ENCODE results near the gene GPR146. TPM values are rescaled to one million over a fixed set of nuclear protein-coding genes. Genes with fewer than 3 reads are reported as not detected.

Gene GPR146
- total RNA-seq, 2 experiments from 2014 or later = 9.9 to 13.7 TPM

GRCh38 chr7:1056785-1057410, 12.6 kb downstream of the GPR146 start:
- POLR2A ChIA-PET = interaction anchor here (2.0 to 2.3 kb wide), 2 partner anchors 9 to 13 kb away, joined by 11 read pairs; partner anchors contain the start of gene GPR146
- no peaks in the 10 kb centered on the region for H3K9me3 Mint-ChIP-seq
- no peaks in the 10 kb centered on the region for H3K9me3 ChIP-seq (ENCODE audit: control insufficient read depth in 1 of 2, insufficient read depth in 1 of 2, low read length in 2 of 2)
- no peak overlapping the region for H3K27ac ChIP-seq (ENCODE audit: low read depth in 1 of 2, low read length in 2 of 2)
- intact Hi-C loops (cut with DNase I, micrococcal nuclease) = no loop called here
- no peak overlapping the region for H3K4me3 ChIP-seq (ENCODE audit: low read length)
- H3K27me3 ChIP-seq (ENCODE audit: control insufficient read depth in 1 of 2, insufficient read depth in 2 of 2, low read length in 2 of 2) = no peaks in the 10 kb centered on the region
- no peak for TF ChIP-seq CTCF (IDR thresholded peaks at IDR 0.05)
- H3K27ac Mint-ChIP-seq = no peak overlapping the region
- peaks cover 22% of the 10 kb centered on the region for H3K36me3 Mint-ChIP-seq (ENCODE audit: low read depth)
- no peak for ATAC-seq (ENCODE audit: poor library complexity)
- H3K27me3 Mint-ChIP-seq = no peaks in the 10 kb centered on the region
- DNase-seq = no peak
- peaks cover 54% of the 10 kb centered on the region for H3K4me1 ChIP-seq (ENCODE audit: insufficient read depth, low read length)
- CTCF ChIA-PET = interaction anchor here (1.0 to 1.4 kb wide), 2 partner anchors 9 to 64 kb away, joined by 3 read pairs; no protein-coding TSS in a partner anchor
- H3K4me1 Mint-ChIP-seq (ENCODE audit: low read depth) = peaks cover 28% of the 10 kb centered on the region
- no peak overlapping the region for H3K4me3 Mint-ChIP-seq
- H3K36me3 ChIP-seq (ENCODE audit: insufficient read depth, low read length) = no peaks in the 10 kb centered on the region

GRCh38 chr7:1057416-1058291, 13.3 kb downstream of the GPR146 start:
- no peak for ATAC-seq (ENCODE audit: poor library complexity)
- DNase-seq = no peak
- Mint-ChIP-seq H3K4me1 (ENCODE audit: low read depth) (peaks cover 32% of the 10 kb centered on the region), H3K9me3 (no peaks in the 10 kb centered on the region), H3K27ac (no peak overlapping the region), H3K4me3 (no peak overlapping the region), H3K27me3 (no peaks in the 10 kb centered on the region), H3K36me3 (ENCODE audit: low read depth) (peaks cover 22% of the 10 kb centered on the region)
- ChIA-PET POLR2A (interaction anchor here (1.2 kb wide), 1 partner anchor 64 kb away, joined by 3 read pairs; no protein-coding TSS in a partner anchor), CTCF (interaction anchor here (1.0 to 1.6 kb wide), 3 partner anchors 8 to 65 kb away, joined by 3 read pairs; partner anchors contain the start of gene GPR146)
- intact Hi-C loops (cut with DNase I, micrococcal nuclease) = no loop called here
- H3K9me3 ChIP-seq (ENCODE audit: control insufficient read depth in 1 of 2, insufficient read depth in 1 of 2, low read length in 2 of 2) = no peaks in the 10 kb centered on the region
- TF ChIP-seq CTCF (IDR thresholded peaks at IDR 0.05) = no peak
- H3K27me3 ChIP-seq (ENCODE audit: control insufficient read depth in 1 of 2, insufficient read depth in 2 of 2, low read length in 2 of 2) = no peaks in the 10 kb centered on the region
- H3K4me1 ChIP-seq (ENCODE audit: insufficient read depth, low read length) = peaks cover 53% of the 10 kb centered on the region
- H3K27ac ChIP-seq (ENCODE audit: low read depth in 1 of 2, low read length in 2 of 2) = no peak overlapping the region
- no peak overlapping the region for H3K4me3 ChIP-seq (ENCODE audit: low read length)
- no peaks in the 10 kb centered on the region for H3K36me3 ChIP-seq (ENCODE audit: insufficient read depth, low read length)

- Mint-ChIP-seq H3K36me3 (ENCODE audit: low read depth) (peaks cover 22% of the 10 kb centered on the region), H3K9me3 (no peaks in the 10 kb centered on the region), H3K27ac (peak overlapping the region; percentile 72), H3K4me3 (peak overlapping the region; percentile 69), H3K4me1 (ENCODE audit: low read depth) (peaks cover 36% of the 10 kb centered on the region), H3K27me3 (no peaks in the 10 kb centered on the region)
- no peak overlapping the region for H3K27ac ChIP-seq (ENCODE audit: low read depth in 1 of 2, low read length in 2 of 2)
- ATAC-seq (ENCODE audit: poor library complexity) (no peak), DNase-seq (no peak)
- peaks cover 49% of the 10 kb centered on the region for H3K4me1 ChIP-seq (ENCODE audit: insufficient read depth, low read length)
- CTCF ChIA-PET = interaction anchor here (1.3 to 1.6 kb wide), 3 partner anchors 13 to 65 kb away, joined by 3 to 10 read pairs (median 3); partner anchors contain the start of gene GPR146
- POLR2A ChIA-PET = interaction anchor here (1.1 to 1.2 kb wide), 2 partner anchors 13 to 65 kb away, joined by 3 to 5 read pairs; partner anchors contain the start of gene GPR146
- no peaks in the 10 kb centered on the region for H3K36me3 ChIP-seq (ENCODE audit: insufficient read depth, low read length)
- no peaks in the 10 kb centered on the region for H3K27me3 ChIP-seq (ENCODE audit: control insufficient read depth in 1 of 2, insufficient read depth in 2 of 2, low read length in 2 of 2)
- no peak for TF ChIP-seq CTCF (IDR thresholded peaks at IDR 0.05)
- H3K4me3 ChIP-seq (ENCODE audit: low read length) = no peak overlapping the region
- H3K9me3 ChIP-seq (ENCODE audit: control insufficient read depth in 1 of 2, insufficient read depth in 1 of 2, low read length in 2 of 2) = no peaks in the 10 kb centered on the region
- intact Hi-C loops (cut with DNase I, micrococcal nuclease) = no loop called here
These were observed 14.0 kb downstream of the GPR146 start for GRCh38 chr7:1058311-1058710.

All from CD4-positive, alpha-beta T cell (primary cell).